Renal cortical epithelial cell (primary cell): ENCODE results near the gene HLA-DMB. TPM values are rescaled to one million over a fixed set of nuclear protein-coding genes. Genes with fewer than 3 reads are reported as not detected.

Source experiments
- DNase-seq: peaks from one replicate; pipeline ENCODE4 v3.0.0-alpha.2; 2011; ENCODE audit warnings: low read depth
- total RNA-seq: library from RNA; depleted of rRNA; stranded (reverse); fragments of >200 nt; gene quantifications from 2 replicates; pipeline ENCODE4 v1.2.3, GENCODE V29; 2014

HLA-DMB gene
- total RNA-seq, 1 donor from 2014 or later, result 18.9 TPM

DNA sequence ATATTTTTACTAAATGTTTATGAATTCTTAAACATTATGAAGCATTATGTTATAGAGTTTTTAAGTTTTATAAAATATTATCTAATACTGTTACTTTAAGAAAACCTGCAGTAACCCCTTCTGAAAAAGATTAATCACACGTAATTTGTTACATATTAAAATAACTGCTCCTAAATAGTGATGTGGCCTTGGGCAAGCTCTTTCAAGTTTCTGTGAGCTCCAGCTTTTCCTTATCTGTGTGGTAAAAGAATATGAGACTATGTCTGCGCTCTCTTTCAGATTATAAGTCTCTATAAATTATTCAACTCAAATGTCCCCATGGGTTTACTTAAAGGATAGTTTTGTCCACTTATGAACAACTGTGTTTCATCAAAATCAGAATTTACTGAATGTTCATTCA lies 31.9 kb downstream of the HLA-DMB start:
- DNase-seq, result peak; percentile 44

DNA sequence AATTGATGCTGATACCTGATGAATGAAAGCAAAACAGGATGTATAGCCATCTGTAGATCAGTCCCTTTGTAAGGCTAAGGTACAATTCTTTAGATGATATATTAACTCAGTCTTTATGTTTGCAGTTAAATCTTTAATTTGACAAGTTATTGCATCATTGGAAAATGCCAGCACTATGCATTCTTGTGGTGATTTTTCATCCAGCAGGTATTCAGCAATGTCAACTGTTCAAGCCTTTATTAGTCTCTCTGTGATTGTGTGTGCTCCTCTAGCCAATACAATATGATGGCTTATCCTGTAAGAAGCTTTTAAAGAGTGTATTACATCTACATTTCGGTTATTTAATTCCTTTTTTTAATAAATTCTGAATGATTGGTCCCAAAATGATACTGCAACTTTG lies 34.3 kb downstream of the HLA-DMB start:
- DNase-seq, result peak; percentile 86

DNA sequence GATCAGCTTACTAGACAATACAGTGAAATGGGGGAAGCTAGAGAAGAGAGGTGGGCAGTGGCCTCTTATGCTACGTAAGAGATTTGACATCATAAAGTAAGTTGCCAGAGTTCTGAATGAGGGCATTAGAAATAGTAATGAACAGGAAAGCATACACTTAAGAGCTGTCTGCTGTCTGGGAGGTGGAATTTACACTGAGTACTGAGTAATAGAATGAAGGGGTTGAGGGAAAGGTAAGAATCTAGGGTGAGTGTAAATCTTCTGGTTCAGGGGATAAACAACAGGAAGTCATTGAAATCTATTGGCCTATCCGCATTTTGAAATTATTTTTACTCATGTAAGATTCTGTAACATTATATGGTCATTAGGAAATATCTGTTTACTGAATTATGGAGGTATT lies 35.8 kb downstream of the HLA-DMB start:
- DNase-seq, result peak; percentile 54

DNA sequence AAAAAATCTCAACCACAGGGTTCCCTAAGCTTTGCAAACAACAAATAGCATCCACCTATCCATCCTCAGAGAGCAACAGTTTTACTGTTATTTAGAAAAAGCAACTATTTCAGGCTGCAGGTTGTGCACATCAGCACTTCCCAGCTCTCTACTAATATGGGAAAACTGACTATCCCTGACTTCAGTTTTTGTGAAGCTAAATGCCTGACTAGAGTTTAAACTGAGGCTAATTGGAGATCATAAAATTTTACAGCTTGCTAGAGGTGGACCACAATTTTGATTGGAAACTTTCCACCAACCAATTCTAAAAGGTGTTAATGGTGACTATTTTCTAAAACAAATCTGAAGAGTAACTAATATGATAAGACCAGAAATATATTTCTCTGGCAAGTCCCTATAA lies 36.9 kb downstream of the HLA-DMB start:
- peak; percentile 9 for DNase-seq

DNA sequence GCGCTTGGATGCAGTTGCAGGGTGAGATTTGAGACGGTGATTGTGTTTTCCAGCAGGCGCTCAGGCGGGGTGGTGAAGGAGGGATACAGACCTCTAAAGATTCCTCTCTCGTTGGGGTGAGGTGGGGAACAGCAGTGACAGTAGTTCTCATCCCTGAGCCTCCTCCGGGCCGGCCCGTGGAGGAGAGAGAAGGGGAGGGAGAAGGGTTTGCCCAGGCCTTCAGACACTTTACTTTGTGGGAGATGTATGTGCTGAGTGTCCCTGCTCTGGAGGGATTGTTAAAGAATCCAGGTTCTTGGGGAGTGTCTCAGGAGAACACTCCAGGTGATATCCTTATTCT lies 45.9 kb downstream of the HLA-DMB start:
- no peak for DNase-seq

DNA sequence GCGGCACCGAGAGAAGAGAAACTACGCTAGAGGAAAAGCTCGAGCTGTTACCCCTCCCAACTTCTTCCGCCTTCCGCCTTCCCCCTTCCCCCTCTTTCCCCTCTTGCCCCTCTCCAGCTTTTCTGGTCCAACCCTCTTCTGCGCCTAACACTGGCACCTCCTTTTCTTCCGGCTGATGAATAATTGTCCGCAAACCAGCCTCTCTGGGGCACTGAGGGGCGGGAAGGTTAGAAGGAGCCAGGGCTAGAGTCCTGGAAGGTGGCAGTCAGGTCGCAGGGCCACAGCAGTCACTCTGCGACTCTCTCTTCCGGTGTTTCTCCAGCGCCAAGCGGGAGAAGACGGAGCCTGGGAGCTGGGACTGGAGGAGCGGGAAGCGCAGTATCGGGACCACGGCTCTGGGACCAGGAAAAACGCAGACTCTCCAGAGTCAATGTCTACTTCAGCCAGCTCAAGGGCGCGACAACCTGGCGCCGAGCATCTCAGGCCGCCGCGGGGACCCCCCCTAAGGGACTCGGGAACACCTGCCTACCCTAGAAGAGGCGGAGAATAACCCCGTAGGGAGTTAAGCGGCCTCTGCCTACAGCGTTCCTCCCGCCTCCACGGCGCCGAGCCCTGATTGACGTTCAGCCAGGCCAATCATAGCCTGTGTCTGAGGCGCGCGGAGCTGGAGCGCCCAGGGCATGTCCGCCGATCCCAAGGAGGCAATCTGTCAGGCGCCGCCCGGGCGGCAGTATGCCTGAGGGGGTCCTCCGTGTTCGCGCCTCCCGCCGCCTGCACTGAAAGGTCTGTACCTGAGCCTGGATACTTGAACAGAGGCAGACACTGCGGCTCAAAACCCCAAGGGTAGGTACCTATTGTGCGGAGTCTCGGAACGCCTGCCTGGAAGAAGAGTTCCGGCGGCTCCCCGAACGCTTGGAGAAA lies 46.5 kb downstream of the HLA-DMB start:
- peak; percentile 77 for DNase-seq

DNA sequence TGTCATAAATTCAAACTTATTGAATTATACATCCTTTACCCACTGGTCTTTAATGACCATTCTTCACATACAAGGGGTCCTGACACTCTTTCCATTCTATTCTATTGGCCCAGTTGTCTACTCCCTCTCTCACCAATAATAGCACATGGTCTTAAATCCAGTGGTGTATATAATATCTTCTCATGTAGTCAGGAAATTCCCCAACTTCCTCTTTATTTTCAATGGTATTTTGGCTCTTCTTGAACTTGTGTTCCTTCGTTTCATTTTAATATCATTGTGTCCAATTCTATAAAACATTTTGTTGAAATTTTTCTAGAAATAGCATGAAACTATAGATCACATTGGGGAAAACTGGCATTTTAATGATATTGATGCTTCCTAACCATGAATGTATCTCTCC lies 50.0 kb downstream of the HLA-DMB start:
- no peak for DNase-seq

DNA sequence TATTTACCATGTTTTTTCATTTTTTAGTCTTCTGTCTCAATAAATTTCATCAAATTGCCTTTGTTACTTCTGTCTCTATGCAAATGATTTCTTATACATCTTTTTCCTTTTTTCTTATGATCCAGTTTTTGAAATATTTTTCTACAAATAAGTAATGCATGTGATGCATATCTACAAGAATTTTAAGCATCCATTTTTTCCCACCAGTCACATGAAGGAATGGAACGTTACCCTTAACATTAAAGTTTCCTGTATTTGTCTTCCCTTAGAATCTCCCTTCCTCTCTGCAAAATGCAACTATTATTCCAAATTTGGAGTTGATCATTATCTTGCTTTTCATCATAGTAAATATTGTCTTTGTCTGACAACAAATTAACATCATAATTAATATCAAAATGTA lies 51.3 kb downstream of the HLA-DMB start:
- no peak for DNase-seq

DNA sequence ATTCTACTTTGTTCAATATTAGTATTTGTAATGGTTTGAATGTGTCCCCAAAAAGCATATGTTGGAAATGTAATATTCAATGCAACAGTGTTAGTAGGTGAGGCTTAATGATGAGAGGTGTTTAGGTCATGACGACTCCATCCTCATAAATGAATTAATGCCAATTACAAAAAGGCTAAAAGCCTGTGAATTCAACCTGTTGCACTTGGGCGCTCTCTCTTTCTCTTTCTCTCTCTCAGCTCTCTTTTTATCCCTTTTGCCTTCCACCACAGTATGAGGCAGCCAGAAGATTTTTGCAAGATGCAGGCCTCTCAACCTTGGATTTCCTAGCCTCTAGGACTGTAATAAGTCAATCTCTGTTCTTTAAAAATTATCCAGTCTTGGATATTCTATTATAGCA lies 52.3 kb downstream of the HLA-DMB start:
- no peak for DNase-seq

DNA sequence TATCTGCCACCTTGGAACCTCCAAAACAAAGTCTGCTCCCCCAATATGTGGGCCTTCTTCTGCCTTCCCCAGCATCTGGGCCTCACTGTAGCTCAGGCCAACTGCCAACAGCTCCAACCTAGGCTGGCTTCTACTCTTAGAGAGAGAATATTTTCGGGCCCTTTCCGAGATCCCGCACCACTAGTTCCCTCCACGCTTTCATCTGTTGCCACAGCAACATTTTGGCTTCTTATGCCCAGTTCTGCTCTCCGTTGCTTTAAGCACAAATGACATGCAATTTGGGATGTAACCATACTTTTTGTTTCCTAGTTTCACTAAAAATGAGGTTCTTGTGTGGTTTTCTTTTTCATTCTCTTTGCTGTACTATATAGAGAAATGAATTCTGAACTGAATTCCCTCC lies 53.2 kb downstream of the HLA-DMB start:
- DNase-seq, result no peak

DNA sequence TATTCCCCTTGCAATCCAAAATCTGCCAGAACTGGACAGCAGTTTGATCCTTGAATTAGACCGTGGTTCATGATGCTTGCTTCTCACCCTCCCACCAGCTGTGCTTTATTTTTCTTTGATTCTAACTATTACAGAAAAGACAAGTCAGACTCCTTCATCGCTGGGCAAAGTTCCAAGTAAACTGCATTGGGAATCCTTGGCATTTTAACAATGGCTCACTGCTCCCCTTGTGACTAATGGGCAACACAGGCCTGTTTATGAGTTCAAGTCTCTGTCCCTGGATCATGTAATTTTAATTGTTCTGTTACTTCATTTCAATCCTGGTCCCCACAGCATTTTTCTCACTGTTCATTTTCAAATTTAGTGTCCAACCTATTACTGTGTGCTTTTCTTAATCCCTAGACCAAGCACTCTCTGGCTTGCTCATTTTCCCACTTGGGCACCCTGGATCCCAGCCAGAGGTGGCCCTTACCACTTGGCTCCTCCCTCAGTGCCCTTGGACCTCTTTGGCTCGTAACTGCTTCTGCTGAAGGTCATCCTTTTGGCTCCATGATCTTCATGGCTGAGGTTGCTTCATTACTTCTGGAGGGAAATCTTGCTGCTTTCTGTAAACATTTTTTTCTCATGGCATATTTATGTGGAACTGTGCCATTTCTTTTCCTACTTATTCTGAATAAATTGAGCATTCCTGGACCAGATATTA lies 54.0 kb downstream of the HLA-DMB start:
- peak; percentile 85 for DNase-seq

DNA sequence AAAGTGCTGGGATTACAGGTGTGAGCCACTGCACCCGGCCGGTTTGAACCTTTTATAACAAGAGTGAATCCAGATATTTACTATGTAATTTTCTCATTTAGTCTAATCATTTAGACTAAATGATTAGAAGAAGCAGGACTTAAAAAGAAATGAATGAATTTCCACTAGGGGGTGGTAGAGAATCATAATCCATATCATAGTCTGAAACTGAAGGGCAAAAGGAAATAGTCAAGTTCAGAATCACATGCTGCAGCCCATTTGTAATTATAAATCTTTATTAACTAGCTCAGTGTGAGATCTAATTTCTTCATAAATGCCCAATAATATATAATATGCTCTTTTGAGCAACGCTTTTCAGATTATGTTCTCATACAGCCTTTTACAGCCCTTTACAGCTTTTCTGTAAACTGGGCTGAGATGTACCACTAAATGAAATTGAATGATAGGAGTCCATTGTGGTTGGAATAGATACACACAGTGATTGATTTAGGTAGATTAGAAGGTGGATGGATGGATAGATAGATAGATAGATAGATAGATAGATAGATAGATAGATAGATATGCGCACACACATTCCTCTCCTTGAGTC lies 55.0 kb downstream of the HLA-DMB start:
- DNase-seq, result peak; percentile 87

Other genes starting within 250 kb of the HLA-DMB start
- gene HLA-DQA2, start 199.6 kb downstream of the HLA-DMB start, total RNA-seq, result not detected in 2 replicates
- gene HLA-DQB2, start 177.5 kb downstream of the HLA-DMB start, total RNA-seq, result not detected in 2 replicates
- under 0.01 TPM in 1 of 2 replicates, not detected in the other for gene HLA-DOB, start 124.0 kb downstream of the HLA-DMB start, total RNA-seq
- 14.1 and 14.4 TPM in 2 replicates for gene TAP2, start 102.3 kb downstream of the HLA-DMB start, total RNA-seq
- 39.7 and 82.3 TPM in 2 replicates for gene PSMB8, start 97.0 kb downstream of the HLA-DMB start, total RNA-seq
- gene TAP1, start 87.3 kb downstream of the HLA-DMB start, total RNA-seq, result 57.6 and 124 TPM in 2 replicates
- gene PSMB9, start 86.8 kb downstream of the HLA-DMB start, total RNA-seq, result 8.3 and 52.1 TPM in 2 replicates
- gene HLA-DMA, start 12.1 kb upstream of the HLA-DMB start, total RNA-seq, result 1.9 and 6.1 TPM in 2 replicates
- 47.8 and 107 TPM in 2 replicates for gene BRD2, start 27.6 kb upstream of the HLA-DMB start, total RNA-seq
- 0.55 and 1.6 TPM in 2 replicates for gene HLA-DOA, start 68.6 kb upstream of the HLA-DMB start, total RNA-seq
- gene HLA-DPA1, start 132.6 kb upstream of the HLA-DMB start, total RNA-seq, result 7.0 and 9.7 TPM in 2 replicates
- gene HLA-DPB1, start 135.0 kb upstream of the HLA-DMB start, total RNA-seq, result 12.2 and 25.7 TPM in 2 replicates